Measurements from ENCODE around the gene HOXC12.

Gene HOXC12

DNA sequence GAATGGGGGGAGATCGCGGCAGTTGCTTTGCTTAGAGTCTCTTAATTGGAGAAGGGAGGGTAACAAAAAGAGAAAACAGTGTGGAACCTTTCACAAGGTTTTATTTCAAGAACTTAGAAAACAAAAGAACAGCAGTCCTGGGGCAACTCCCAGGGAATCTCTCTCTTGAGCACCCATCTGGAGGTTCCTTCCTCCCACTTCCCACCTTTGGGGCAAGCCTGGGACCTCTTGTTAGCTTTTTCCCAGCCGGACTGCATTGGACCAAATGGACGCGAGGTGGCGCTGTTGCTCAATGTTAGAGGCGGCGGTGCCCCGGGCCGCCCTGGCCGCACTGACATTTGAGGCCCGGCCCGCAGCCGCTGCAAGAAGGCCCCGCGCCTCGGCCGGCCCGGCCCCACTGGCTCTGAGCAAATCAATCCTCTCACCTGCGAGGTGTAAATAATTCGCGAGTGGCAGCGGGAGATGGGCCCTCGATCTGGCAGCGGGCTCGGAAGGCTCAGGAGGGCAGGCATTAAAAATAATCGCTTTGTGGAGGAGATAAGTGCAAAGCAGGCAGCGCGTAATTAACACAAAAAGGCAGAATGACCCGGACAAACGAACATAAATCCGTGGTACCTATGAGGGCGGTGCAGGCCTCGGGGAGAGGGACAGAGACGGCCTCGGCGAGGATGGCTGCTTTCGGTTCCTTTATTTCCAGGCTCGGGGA, 51.3 kb downstream of the HOXC12 start:
- DNase-seq (ENCODE audit: insufficient read length, low spot score): peak; percentile 77
- FAIRE-seq: peak; percentile 46

DNA sequence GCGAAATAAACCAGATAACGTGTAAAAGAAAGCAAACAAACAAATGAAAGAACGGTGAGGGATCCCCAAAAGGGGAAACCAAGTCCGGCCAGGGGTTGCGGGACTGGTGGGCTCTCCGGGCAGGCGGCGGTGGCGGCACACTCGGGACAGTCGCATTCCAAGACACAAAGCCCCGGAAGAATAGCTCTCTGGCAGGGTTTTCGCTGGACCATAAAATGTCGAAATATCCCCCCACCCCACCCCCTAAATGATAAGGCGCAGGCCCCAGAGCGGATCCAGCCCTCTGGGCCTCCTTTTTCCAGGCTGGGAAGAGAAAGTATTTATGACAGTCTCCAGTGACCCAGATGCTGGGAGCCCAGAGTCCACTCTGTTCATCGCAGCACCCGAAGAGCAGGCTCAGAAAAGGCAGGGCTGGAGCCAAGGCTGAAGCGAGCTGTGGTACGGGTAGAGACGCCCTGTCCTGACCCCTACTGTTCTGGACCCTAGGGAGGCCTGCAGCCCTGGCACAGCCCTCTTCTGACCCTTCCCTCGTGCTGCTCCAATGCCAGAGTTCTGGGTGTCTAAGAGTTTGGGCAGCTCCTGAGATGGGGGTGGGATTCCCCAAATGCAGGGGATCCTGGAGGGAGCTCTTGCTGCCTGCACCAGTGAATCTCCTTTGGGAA, 52.0 kb downstream of the HOXC12 start:
- FAIRE-seq: no peak
- DNase-seq (ENCODE audit: insufficient read length, low spot score): no peak

DNA sequence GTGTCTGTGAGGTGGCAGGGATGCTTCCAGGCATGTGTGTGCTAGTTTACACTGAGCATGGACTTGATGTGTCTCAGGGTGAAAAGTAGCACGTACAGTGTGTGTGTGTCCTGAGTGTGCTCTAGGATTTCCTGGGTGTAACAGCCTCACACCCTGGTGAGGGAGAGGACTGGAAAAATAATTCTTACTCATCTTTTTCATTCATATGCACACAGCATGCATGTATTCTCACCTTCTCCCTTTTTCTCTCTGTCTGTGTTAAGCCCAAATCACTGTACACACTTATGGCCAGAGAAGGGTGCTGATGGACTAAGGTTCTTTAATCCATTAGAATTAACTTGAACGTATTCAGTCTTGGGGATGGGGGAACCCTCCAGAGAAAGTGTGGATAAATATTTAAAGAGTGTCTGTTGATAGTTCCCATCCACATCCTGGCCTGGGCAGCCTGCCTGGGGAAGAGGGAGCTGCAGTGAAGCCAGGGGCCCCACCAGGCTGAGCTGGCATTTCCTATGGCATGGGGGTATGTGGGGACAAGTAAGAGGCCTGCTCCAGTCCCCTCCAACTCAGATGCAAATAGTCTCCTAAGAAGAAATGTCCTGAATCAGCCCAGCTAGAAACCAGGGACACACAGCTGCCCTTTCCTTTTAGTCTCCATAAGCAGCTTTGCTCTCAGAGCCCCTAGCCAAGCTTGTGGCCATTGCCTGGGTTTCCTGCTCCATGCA, 53.0 kb downstream of the HOXC12 start:
- DNase-seq (ENCODE audit: insufficient read length, low spot score) (no peak), FAIRE-seq (peak; percentile 28)

DNA sequence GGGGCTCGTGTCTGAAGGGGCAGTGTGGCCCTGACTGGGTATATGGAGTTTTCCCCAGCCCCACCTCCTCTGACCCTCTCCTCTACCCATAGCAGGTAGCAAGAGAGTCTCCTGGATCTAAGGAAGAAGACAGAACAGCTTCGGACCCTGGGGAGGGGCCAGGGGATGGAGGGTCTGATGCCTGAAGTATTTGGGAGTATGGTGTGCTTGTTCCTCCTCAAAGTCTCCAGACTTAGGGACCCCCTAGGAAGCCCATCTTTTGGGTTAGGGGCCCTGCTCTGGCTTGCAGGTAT, 53.5 kb downstream of the HOXC12 start:
- DNase-seq (ENCODE audit: insufficient read length, low spot score): no peak
- no peak for FAIRE-seq

Data from HTR-8/SVneo (cell line).